ENCODE measurements around the gene NR1H3.
A peak's percentile ranks its signal among the peaks of the same experiment; 100 is the strongest.

The NR1H3 gene

GRCh38 chr11:47269829-47270305, 12.1 kb downstream of the NR1H3 start, which contains the start of gene MADD:
MADD (plus strand) TSS chr11:47270133.
- DNase-seq (ENCODE audit: low spot score) = peak; percentile 66

GRCh38 chr11:47270331-47271271, 12.8 kb downstream of the NR1H3 start:
- no peak for DNase-seq (ENCODE audit: low spot score)

GRCh38 chr11:47271328-47271727, 13.5 kb downstream of the NR1H3 start:
- no peak for DNase-seq (ENCODE audit: low spot score)

- no peak for DNase-seq (ENCODE audit: low spot score)
Observed at GRCh38 chr11:47271961-47272661, 14.3 kb downstream of the NR1H3 start.

GRCh38 chr11:47272706-47273105, 14.9 kb downstream of the NR1H3 start:
- DNase-seq (ENCODE audit: low spot score) = no peak

GRCh38 chr11:47274495-47275235, 16.9 kb downstream of the NR1H3 start:
- no peak for DNase-seq (ENCODE audit: low spot score)

GRCh38 chr11:47276923-47277322, 19.1 kb downstream of the NR1H3 start:
- no peak for DNase-seq (ENCODE audit: low spot score)

GRCh38 chr11:47278058-47278457, 20.3 kb downstream of the NR1H3 start:
- no peak for DNase-seq (ENCODE audit: low spot score)

- DNase-seq (ENCODE audit: low spot score) = no peak
Observed at GRCh38 chr11:47278769-47279168, 21.0 kb downstream of the NR1H3 start.

GRCh38 chr11:47280099-47280498, 22.3 kb downstream of the NR1H3 start:
- DNase-seq (ENCODE audit: low spot score) = no peak

GRCh38 chr11:47280860-47281259, 23.1 kb downstream of the NR1H3 start:
- no peak for DNase-seq (ENCODE audit: low spot score)

- no peak for DNase-seq (ENCODE audit: low spot score)
Observed at GRCh38 chr11:47282462-47282861, 24.7 kb downstream of the NR1H3 start.

- no peak for DNase-seq (ENCODE audit: low spot score)
Observed at GRCh38 chr11:47284151-47284550, 26.4 kb downstream of the NR1H3 start.

GRCh38 chr11:47285969-47286770, 28.4 kb downstream of the NR1H3 start:
- DNase-seq (ENCODE audit: low spot score) = no peak

GRCh38 chr11:47288066-47288465, 30.3 kb downstream of the NR1H3 start:
- no peak for DNase-seq (ENCODE audit: low spot score)

- DNase-seq (ENCODE audit: low spot score) = no peak
Observed at GRCh38 chr11:47289856-47290255, 32.1 kb downstream of the NR1H3 start.

- no peak for DNase-seq (ENCODE audit: low spot score)
Observed at GRCh38 chr11:47295385-47295784, 37.6 kb downstream of the NR1H3 start.

- no peak for DNase-seq (ENCODE audit: low spot score)
Observed at GRCh38 chr11:47296045-47296444, 38.2 kb downstream of the NR1H3 start.

GRCh38 chr11:47299078-47299477, 41.3 kb downstream of the NR1H3 start:
- DNase-seq (ENCODE audit: low spot score) = no peak

- DNase-seq (ENCODE audit: low spot score) = no peak
Observed at GRCh38 chr11:47302853-47303252, 45.1 kb downstream of the NR1H3 start.

GRCh38 chr11:47305734-47306483, 48.1 kb downstream of the NR1H3 start:
- DNase-seq (ENCODE audit: low spot score) = no peak

Measured in COLO829 (cell line).